ENCODE data around the gene KRTAP9-4. TPM values are rescaled to one million over a fixed set of nuclear protein-coding genes. Genes with fewer than 3 reads are reported as not detected.

Gene KRTAP9-4
- total and polyA plus RNA-seq, 2 of the 8 experiments (the other 6 are each of a cell fraction or from before 2014, with no cell fraction given) = not detected

DNA sequence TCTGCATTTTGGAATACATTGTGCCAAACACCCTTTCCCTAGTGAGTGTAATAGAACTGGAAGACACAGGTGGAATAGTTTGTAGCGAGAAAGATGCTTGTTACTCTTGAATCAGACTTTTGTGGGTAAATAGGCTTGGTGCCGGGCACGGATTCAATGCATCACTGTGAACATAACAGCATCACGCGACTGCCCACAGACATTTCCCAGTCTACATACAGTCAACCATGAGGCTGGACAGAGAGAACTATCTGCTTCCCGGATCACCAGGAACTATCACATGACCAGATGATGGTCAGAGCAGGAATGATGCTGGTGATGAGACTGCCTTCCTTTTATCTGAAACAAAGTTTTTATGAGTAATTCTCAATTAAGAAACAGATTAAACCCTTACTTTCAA, 23.4 kb upstream of the KRTAP9-4 start:
- no peak overlapping the region for H3K56ac ChIP-seq (replicated peaks; ENCODE audit: insufficient read length, low read depth, low read length)
- no peak overlapping the region for H2BK5ac ChIP-seq (ENCODE audit: low read depth, low read length)
- H3K4me1 ChIP-seq (replicated peaks in 1 of 4; ENCODE audit: control insufficient read depth in 3 of 4, insufficient read depth in 4 of 4, low read length in 3 of 4) = no peaks in the 10 kb centered on the region
- H3K14ac ChIP-seq (ENCODE audit: insufficient read length) = no peak overlapping the region
- H4K5ac ChIP-seq (ENCODE audit: insufficient read length, low read depth, low read length) = no peak overlapping the region
- H3K27ac ChIP-seq (ENCODE audit: low read depth, low read length) = no peak overlapping the region
- no peak overlapping the region for H2BK15ac ChIP-seq (ENCODE audit: low read length)
- H3K36me3 ChIP-seq (ENCODE audit: control insufficient read depth in 2 of 4, insufficient read depth in 4 of 4, low read length in 3 of 4) = no peaks in the 10 kb centered on the region
- no peaks in the 10 kb centered on the region for H3K23me2 ChIP-seq (ENCODE audit: low read depth, low read length)
- no peak overlapping the region for H3K4ac ChIP-seq (replicated peaks; ENCODE audit: insufficient read length, low read depth, low read length)
- H2BK12ac ChIP-seq (ENCODE audit: low read depth, low read length) = no peak overlapping the region
- CTCF ChIA-PET (ENCODE audit: partially characterized antibody) = interaction anchor here (1.1 kb wide), 1 partner anchor 14 kb away, joined by 3 read pairs; no protein-coding TSS in a partner anchor
- no peak overlapping the region for H4K91ac ChIP-seq (replicated peaks; ENCODE audit: insufficient read length, low read length)
- H4K20me1 ChIP-seq (replicated peaks in 1 of 2; ENCODE audit: control insufficient read depth in 1 of 2, insufficient read depth in 2 of 2, low read length in 2 of 2) = no peaks in the 10 kb centered on the region
- 97% methylated on average over 6 of the region's 6 CpGs; no CpG with 5 or more reads in 1 of the 2 experiments for WGBS, 2 experiments (ENCODE audit: extremely low coverage in 1 of 2, insufficient coverage in 1 of 2, insufficient read length in 1 of 2, insufficient replicate concordance in 2 of 2, low coverage in 1 of 2, low lambda C conversion rate in 2 of 2, missing lambda C conversion rate in 1 of 2)
- POLR2A ChIA-PET (ENCODE audit: partially characterized antibody) = no interaction called here
- H2AK5ac ChIP-seq (ENCODE audit: low read depth, low read length) = no peak overlapping the region
- no peak for TF ChIP-seq SIRT6 (IDR thresholded peaks at IDR 0.05; ENCODE audit: low read length)
- TF ChIP-seq TBP (IDR thresholded peaks at IDR 0.05; ENCODE audit: low read depth, low read length) = no peak
- no peak for TF ChIP-seq POLR2A (IDR thresholded peaks at IDR 0.05; ENCODE audit: control extremely low read depth in 1 of 2, low read depth in 2 of 2, low read length in 2 of 2)
- TF ChIP-seq TAF1 (IDR thresholded peaks at IDR 0.05; ENCODE audit: low read depth, low read length) = no peak
- no peak for TF ChIP-seq CTBP2 (IDR thresholded peaks at IDR 0.05; ENCODE audit: borderline replicate concordance, insufficient read depth, insufficient read length, low read length)
- TF ChIP-seq ZNF274 (IDR thresholded peaks at IDR 0.05; ENCODE audit: borderline replicate concordance, extremely low read depth, low read length) = no peak
- no peak overlapping the region for H3K23ac ChIP-seq (ENCODE audit: insufficient read length)
- no peak overlapping the region for H2BK120ac ChIP-seq (replicated peaks; ENCODE audit: low read depth, low read length)
- H2AFZ ChIP-seq (ENCODE audit: low read length) = peak overlapping the region; percentile 33; the same call in 1 of the 2 replicates
- no peak overlapping the region for H4K8ac ChIP-seq (ENCODE audit: extremely low read depth, insufficient read depth, low read length)
- FAIRE-seq = no peak
- no peaks in the 10 kb centered on the region for H3K79me1 ChIP-seq (ENCODE audit: low read depth, low read length)
- H3K4me2 ChIP-seq (ENCODE audit: insufficient read depth in 1 of 2, low read depth in 2 of 2, low read length in 2 of 2) = no peak overlapping the region
- H2BK20ac ChIP-seq (ENCODE audit: low read length) = no peak overlapping the region
- no peak overlapping the region for H3K4me3 ChIP-seq (ENCODE audit: extremely low read depth in 1 of 4, insufficient read depth in 2 of 4, low read depth in 3 of 4, low read length in 4 of 4)
- H3K18ac ChIP-seq (ENCODE audit: extremely low read depth, low read length) = no peak overlapping the region
- no peak for DNase-seq (ENCODE audit: low read depth in 1 of 2, low spot score in 2 of 2)
- no peaks in the 10 kb centered on the region for H3K79me2 ChIP-seq (ENCODE audit: control insufficient read depth in 1 of 2, insufficient read depth in 2 of 2, low read length in 2 of 2)
- no peak overlapping the region for H3K9ac ChIP-seq (replicated peaks in 1 of 4; ENCODE audit: extremely low read depth in 1 of 4, low read depth in 3 of 4, low read length in 3 of 4)
- H3K27me3 ChIP-seq (replicated peaks in 1 of 4; ENCODE audit: control insufficient read depth in 3 of 4, extremely low read depth in 1 of 4, insufficient read depth in 3 of 4, low read length in 3 of 4) = no peaks in the 10 kb centered on the region
- H3K9me3 ChIP-seq (ENCODE audit: insufficient read depth in 2 of 2, low read depth in 1 of 2, low read length in 1 of 2) = no peaks in the 10 kb centered on the region
